UCSD-AML1 (cell line): ENCODE results near the gene GAGE2A.
"Not testable (repeated sequence)": the region's sequence is repeated elsewhere in the genome, so short reads cannot be mapped to it uniquely, and the experiment has no call there.

Experiments used
- DNase-seq: peaks from one replicate; lab custom pipeline; 2025; ENCODE audit not compliant: unreplicated experiment; lab: John Stamatoyannopoulos, UW

GAGE2A gene, protein sequence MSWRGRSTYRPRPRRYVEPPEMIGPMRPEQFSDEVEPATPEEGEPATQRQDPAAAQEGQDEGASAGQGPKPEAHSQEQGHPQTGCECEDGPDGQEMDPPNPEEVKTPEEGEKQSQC

GRCh38 chrX:49589196-49589595 is at the start of gene GAGE2A:
Gene GAGE2A (plus strand): TSS chrX:49589496. CDS start chrX:49590651, 1,155 bp downstream.
- DNase-seq = not testable (repeated sequence)

DNA sequence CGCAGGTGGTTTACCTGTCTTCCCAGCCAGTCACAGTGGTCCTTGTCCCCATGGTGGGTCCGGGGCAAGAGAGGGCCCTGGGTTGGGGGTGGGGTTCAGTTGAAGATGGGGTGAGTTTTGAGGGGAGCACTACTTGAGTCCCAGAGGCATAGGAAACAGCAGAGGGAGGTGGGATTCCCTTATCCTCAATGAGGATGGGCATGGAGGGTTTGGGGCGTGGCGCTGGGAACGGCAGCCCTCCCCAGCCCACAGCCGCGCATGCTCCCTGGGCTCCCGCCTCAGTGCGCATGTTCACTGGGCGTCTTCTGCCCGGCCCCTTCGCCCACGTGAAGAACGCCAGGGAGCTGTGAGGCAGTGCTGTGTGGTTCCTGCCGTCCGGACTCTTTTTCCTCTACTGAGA is 47.9 kb upstream of the GAGE2A start, which contains the start of gene GAGE12D:
TSS of gene GAGE12D (plus strand) at position 301 of the 400 bp plus-strand sequence. CDS start 1,155 bp downstream, outside the sequence.
- not testable (repeated sequence) for DNase-seq

GRCh38 chrX:49550989-49551388 is 38.3 kb upstream of the GAGE2A start, which contains the start of gene GAGE12E:
Gene GAGE12E (plus strand): TSS chrX:49551289. CDS start chrX:49552444, 1,155 bp downstream.
- DNase-seq = not testable (repeated sequence)

- DNase-seq = not testable (repeated sequence)
Observed at GRCh38 chrX:49560542-49560941, 28.8 kb upstream of the GAGE2A start, which contains the start of gene GAGE12F. Gene GAGE12F (plus strand): TSS chrX:49560842. CDS start chrX:49561997, 1,155 bp downstream.

DNA sequence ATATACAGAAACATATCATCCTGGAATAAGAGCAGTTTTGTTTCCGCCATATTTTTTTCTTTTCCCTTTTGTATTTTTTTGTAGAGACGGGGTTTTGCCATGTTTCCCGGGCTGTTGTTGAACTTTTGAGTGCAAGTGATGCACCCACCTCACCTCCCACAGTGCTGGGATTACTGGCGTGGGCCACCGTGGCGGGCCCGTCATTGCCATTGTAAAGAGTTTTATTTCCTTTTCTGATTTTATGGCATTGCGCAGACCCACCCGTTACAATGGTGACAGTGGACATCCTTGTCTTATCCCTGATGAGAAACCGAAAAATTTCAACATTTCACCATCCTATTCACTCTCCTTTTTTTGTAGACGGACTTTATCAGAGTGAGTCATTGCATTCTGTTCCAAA is 20.6 kb upstream of the GAGE2A start:
- not testable (repeated sequence) for DNase-seq

GRCh38 chrX:49569152-49569551 is 20.1 kb upstream of the GAGE2A start:
- DNase-seq = not testable (repeated sequence)

DNA sequence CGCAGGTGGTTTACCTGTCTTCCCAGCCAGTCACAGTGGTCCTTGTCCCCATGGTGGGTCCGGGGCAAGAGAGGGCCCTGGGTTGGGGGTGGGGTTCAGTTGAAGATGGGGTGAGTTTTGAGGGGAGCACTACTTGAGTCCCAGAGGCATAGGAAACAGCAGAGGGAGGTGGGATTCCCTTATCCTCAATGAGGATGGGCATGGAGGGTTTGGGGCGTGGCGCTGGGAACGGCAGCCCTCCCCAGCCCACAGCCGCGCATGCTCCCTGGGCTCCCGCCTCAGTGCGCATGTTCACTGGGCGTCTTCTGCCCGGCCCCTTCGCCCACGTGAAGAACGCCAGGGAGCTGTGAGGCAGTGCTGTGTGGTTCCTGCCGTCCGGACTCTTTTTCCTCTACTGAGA is 19.2 kb upstream of the GAGE2A start, which contains the start of gene GAGE12G:
TSS of gene GAGE12G (plus strand) at position 301 of the 400 bp plus-strand sequence. CDS start 1,155 bp downstream, outside the sequence.
- not testable (repeated sequence) for DNase-seq

- DNase-seq = not testable (repeated sequence)
Observed at GRCh38 chrX:49579649-49580048, 9.6 kb upstream of the GAGE2A start, which contains the start of gene GAGE12H. Gene GAGE12H (plus strand): TSS chrX:49579949. CDS start chrX:49581104, 1,155 bp downstream.

- DNase-seq = not testable (repeated sequence)
Observed at GRCh38 chrX:49589769-49590478, 628 bp downstream of the GAGE2A start.

DNA sequence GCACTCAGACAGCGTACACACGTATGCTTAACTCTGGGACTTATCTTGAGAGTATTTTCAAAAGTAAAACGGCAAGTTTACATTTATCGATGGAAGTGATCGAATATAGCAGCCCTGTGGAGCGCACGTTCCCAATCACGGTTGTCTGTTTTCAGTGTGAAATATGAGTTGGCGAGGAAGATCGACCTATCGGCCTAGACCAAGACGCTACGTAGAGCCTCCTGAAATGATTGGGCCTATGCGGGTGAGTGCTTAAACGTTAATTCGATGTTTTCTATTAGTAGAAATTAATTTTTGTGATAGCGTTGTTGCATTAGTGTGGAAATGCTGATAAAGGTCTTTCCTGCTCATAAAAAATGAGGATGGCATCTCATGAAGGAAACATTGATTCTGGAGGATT is 1.2 kb downstream of the GAGE2A start:
- DNase-seq = not testable (repeated sequence)

DNA sequence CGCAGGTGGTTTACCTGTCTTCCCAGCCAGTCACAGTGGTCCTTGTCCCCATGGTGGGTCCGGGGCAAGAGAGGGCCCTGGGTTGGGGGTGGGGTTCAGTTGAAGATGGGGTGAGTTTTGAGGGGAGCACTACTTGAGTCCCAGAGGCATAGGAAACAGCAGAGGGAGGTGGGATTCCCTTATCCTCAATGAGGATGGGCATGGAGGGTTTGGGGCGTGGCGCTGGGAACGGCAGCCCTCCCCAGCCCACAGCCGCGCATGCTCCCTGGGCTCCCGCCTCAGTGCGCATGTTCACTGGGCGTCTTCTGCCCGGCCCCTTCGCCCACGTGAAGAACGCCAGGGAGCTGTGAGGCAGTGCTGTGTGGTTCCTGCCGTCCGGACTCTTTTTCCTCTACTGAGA is 9.4 kb downstream of the GAGE2A start, which contains the start of gene GAGE1:
TSS of gene GAGE1 (plus strand) at position 301 of the 400 bp plus-strand sequence. CDS start 1,155 bp downstream, outside the sequence.
- DNase-seq = not testable (repeated sequence)

DNA sequence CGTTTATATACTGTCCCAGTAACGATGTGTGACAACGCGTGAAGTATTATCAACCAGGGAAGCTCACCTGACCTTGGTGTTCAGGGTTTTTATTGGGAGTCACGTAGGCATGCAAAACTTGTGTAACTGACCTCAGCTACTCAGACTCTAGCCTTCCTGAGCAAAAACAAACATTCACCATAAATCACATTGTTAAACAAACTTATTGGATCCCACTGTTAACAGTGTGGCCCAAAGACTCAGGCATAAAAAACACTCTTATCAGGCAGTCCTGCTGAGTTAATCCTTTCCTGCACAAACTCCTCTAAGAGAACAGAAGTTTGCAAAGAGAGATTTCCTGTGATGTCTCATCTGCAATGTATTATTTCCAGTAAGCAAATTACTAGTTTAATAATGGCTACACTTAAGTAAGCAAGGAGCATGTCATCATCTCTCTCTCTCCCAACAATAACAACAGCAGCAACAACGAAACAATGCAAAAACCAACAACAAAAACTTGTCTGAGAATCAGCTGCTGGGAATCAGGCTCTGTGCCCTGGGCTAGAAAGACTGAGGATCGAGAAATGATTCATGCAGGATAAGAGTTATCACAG is 21.5 kb downstream of the GAGE2A start:
- DNase-seq = no peak

DNA sequence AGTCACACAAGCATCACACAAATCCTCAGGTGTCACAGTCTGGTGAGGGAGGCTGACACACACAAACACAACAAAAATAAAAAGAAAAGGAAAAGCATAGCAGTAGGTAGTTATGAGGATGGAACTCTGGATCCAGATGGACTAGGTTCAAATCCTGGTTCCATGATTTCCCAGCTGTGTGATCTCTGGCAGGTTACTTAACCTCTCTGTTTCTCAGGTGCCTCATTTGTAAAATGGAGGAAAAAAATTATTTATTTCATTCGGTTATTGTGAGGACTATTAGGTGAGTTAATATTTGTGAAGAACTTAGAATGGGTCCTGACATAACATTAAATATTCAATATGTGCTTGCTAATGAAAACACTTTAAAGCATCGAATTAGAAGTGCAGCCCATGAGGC is 29.3 kb downstream of the GAGE2A start:
- DNase-seq = no peak

GRCh38 chrX:49627086-49627777 is 37.9 kb downstream of the GAGE2A start:
- DNase-seq = peak; percentile 14

- DNase-seq = no peak
Observed at GRCh38 chrX:49644991-49645637, 55.8 kb downstream of the GAGE2A start.
